Activated naive CD4-positive, alpha-beta T cell treated with anti-CD3 and anti-CD28 coated beads, Interleukin-2, amount 50 U/mL, for 24 hours (primary cell): ENCODE measurements around the gene GLIPR1L2.
"Not testable (repeated sequence)": the region's sequence is repeated elsewhere in the genome, so short reads cannot be mapped to it uniquely, and the experiment has no call there.

Source experiments
- H3K27ac Mint-ChIP-seq: one replicate; pipeline ENCODE4 v1.8.0; 2021; ENCODE audit warnings: mild to moderate bottlenecking, mixed read lengths
- H3K27me3 Mint-ChIP-seq: one replicate; pipeline ENCODE4 v1.8.0; 2021; ENCODE audit warnings: mixed read lengths
- H3K36me3 Mint-ChIP-seq: one replicate; pipeline ENCODE4 v1.8.0; 2021; ENCODE audit warnings: mixed read lengths
- H3K4me1 Mint-ChIP-seq: one replicate; pipeline ENCODE4 v1.8.0; 2021; ENCODE audit warnings: mixed read lengths
- H3K4me3 Mint-ChIP-seq: one replicate; pipeline ENCODE4 v1.8.0; 2021; ENCODE audit warnings: mild to moderate bottlenecking, mixed read lengths
- H3K9me3 Mint-ChIP-seq: one replicate; pipeline ENCODE4 v1.8.0; 2021; ENCODE audit warnings: mixed read lengths

The GLIPR1L2 gene

GRCh38 chr12:75390899-75391538 lies at the start of gene GLIPR1L2:
TSS of gene GLIPR1L2 (plus strand) at chr12:75391089. CDS start at chr12:75391117, 28 bp downstream.
- Mint-ChIP-seq H3K36me3 (no peaks in the 10 kb centered on the region), H3K27ac (peak within 1 kb of the TSS; percentile 94), H3K4me1 (peaks cover 58% of the 10 kb centered on the region), H3K4me3 (peak within 1 kb of the TSS; percentile 90), H3K9me3 (no peaks in the 10 kb centered on the region), H3K27me3 (no peaks in the 10 kb centered on the region)

GRCh38 chr12:75341873-75342272 lies 49.0 kb upstream of the GLIPR1L2 start:
- H3K4me3 Mint-ChIP-seq: no peak overlapping the region
- no peaks in the 10 kb centered on the region for H3K9me3 Mint-ChIP-seq
- no peaks in the 10 kb centered on the region for H3K36me3 Mint-ChIP-seq
- H3K4me1 Mint-ChIP-seq: peaks cover 4% of the 10 kb centered on the region
- peaks cover under 1% of the 10 kb centered on the region for H3K27me3 Mint-ChIP-seq
- no peak overlapping the region for H3K27ac Mint-ChIP-seq

- no peak overlapping the region for H3K27ac Mint-ChIP-seq
- no peaks in the 10 kb centered on the region for H3K36me3 Mint-ChIP-seq
- no peaks in the 10 kb centered on the region for H3K9me3 Mint-ChIP-seq
- H3K27me3 Mint-ChIP-seq: peaks cover 1% of the 10 kb centered on the region
- H3K4me3 Mint-ChIP-seq: no peak overlapping the region
- peaks cover 4% of the 10 kb centered on the region for H3K4me1 Mint-ChIP-seq
Measured at GRCh38 chr12:75345531-75345930, 45.4 kb upstream of the GLIPR1L2 start.

- H3K36me3 Mint-ChIP-seq, H3K27me3 Mint-ChIP-seq, H3K27ac Mint-ChIP-seq, H3K4me3 Mint-ChIP-seq, H3K9me3 Mint-ChIP-seq, H3K4me1 Mint-ChIP-seq: not testable (repeated sequence)
Measured at GRCh38 chr12:75346215-75346614, 44.7 kb upstream of the GLIPR1L2 start.

DNA sequence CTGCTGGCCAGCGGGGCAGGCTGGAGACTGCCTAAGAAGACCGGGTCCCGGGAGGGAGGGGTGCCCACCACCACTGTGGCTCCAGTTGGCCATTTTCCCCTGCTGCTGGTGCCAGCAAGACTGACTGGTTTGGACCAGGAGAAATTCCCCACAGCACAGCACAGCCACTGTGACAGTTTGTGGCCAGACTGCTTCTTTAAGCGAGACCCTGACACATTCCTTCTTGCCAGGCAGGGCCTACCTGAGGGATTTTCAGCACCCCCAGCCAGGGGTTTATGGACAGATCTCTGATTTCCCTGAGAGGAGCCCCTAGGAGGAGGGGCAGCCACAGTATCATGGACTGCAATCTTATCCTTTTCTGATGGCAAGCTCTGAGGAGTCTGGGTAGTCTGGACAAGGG lies 40.9 kb upstream of the GLIPR1L2 start:
- Mint-ChIP-seq H3K27ac (no peak overlapping the region), H3K9me3 (peaks cover 6% of the 10 kb centered on the region), H3K36me3 (peaks cover 10% of the 10 kb centered on the region), H3K4me3 (no peak overlapping the region), H3K27me3 (peaks cover 1% of the 10 kb centered on the region), H3K4me1 (peaks cover 4% of the 10 kb centered on the region)

- Mint-ChIP-seq H3K27ac (no peak overlapping the region), H3K9me3 (peaks cover 6% of the 10 kb centered on the region), H3K4me3 (no peak overlapping the region), H3K4me1 (peaks cover 4% of the 10 kb centered on the region), H3K36me3 (peaks cover 10% of the 10 kb centered on the region), H3K27me3 (peaks cover 1% of the 10 kb centered on the region)
Measured at GRCh38 chr12:75350413-75350812, 40.5 kb upstream of the GLIPR1L2 start.

DNA sequence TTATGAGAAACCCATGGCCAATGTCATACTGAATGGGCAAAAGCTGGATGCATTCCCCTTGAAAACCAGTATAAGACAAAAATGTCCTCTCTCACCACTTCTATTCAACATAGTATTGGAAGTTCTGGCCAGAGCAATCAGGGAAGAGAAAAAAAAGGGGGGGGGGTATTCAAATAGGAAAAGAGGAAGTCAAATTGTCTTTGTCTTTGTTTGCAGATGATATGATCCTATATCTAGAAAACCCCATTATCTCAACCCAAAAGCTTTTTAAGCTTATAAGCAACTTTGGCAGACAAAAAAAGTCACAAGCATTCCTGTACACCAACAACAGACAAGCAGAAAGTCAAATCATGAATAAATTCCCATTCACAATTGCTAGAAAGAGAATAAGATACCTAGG lies 36.9 kb upstream of the GLIPR1L2 start:
- no peak overlapping the region for H3K4me3 Mint-ChIP-seq
- no peaks in the 10 kb centered on the region for H3K27me3 Mint-ChIP-seq
- peaks cover 6% of the 10 kb centered on the region for H3K9me3 Mint-ChIP-seq
- no peak overlapping the region for H3K27ac Mint-ChIP-seq
- H3K4me1 Mint-ChIP-seq: no peaks in the 10 kb centered on the region
- peaks cover 10% of the 10 kb centered on the region for H3K36me3 Mint-ChIP-seq

GRCh38 chr12:75360920-75361319 lies 30.0 kb upstream of the GLIPR1L2 start:
- no peak overlapping the region for H3K4me3 Mint-ChIP-seq
- H3K9me3 Mint-ChIP-seq: no peaks in the 10 kb centered on the region
- no peaks in the 10 kb centered on the region for H3K27me3 Mint-ChIP-seq
- H3K36me3 Mint-ChIP-seq: no peaks in the 10 kb centered on the region
- peaks cover 4% of the 10 kb centered on the region for H3K4me1 Mint-ChIP-seq
- H3K27ac Mint-ChIP-seq: no peak overlapping the region

- Mint-ChIP-seq H3K36me3 (no peaks in the 10 kb centered on the region), H3K27ac (no peak overlapping the region), H3K4me1 (peaks cover 4% of the 10 kb centered on the region), H3K27me3 (no peaks in the 10 kb centered on the region), H3K4me3 (no peak overlapping the region), H3K9me3 (no peaks in the 10 kb centered on the region)
Measured at GRCh38 chr12:75361408-75361807, 29.5 kb upstream of the GLIPR1L2 start.

DNA sequence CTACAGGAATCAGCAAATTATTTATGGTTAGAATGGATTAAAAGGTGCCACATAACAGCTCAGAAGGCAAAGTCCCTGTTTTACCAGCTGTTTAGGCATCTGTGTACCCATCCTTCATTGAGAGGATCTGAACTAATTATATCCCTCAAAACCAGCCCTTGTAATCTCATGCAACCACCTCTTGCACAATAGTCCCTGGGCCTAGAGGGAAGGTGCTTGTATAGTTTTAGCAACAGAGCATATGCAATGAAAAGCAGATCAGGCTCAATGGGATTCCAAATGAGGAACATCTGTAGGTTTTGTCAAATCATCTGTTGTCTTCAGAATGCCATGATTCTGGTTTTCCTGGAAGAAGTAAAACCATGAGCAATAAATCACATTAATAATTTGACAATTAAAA lies 26.0 kb upstream of the GLIPR1L2 start:
- Mint-ChIP-seq H3K27me3 (no peaks in the 10 kb centered on the region), H3K36me3 (no peaks in the 10 kb centered on the region), H3K9me3 (no peaks in the 10 kb centered on the region), H3K27ac (no peak overlapping the region), H3K4me1 (peaks cover 4% of the 10 kb centered on the region), H3K4me3 (no peak overlapping the region)

GRCh38 chr12:75366629-75367028 lies 24.3 kb upstream of the GLIPR1L2 start:
- H3K36me3 Mint-ChIP-seq: no peaks in the 10 kb centered on the region
- no peak overlapping the region for H3K4me3 Mint-ChIP-seq
- no peaks in the 10 kb centered on the region for H3K4me1 Mint-ChIP-seq
- no peaks in the 10 kb centered on the region for H3K27me3 Mint-ChIP-seq
- H3K27ac Mint-ChIP-seq: no peak overlapping the region
- H3K9me3 Mint-ChIP-seq: no peaks in the 10 kb centered on the region

DNA sequence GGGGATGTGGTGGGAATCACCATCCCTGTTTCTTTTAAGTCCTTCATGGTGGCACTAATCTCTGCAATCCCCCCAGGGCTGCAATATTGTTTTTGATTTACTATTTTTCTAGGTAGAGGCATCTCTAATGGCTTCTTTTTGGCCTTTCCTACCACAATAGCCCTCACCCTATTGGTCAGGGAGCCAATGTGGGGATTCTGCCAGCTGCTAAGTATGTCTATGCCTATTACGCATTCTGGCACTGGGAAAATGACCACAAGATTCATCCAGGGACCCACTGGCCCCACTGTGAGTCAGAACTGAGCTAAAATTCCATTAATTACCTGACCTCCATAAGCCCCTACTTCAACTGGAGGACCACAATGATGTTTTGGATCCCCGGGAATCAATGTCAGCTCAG lies 15.9 kb upstream of the GLIPR1L2 start:
- Mint-ChIP-seq H3K4me1 (no peaks in the 10 kb centered on the region), H3K36me3 (no peaks in the 10 kb centered on the region)

GRCh38 chr12:75378354-75378753 lies 12.5 kb upstream of the GLIPR1L2 start:
- H3K27ac Mint-ChIP-seq: no peak overlapping the region
- H3K36me3 Mint-ChIP-seq: no peaks in the 10 kb centered on the region
- H3K4me1 Mint-ChIP-seq: no peaks in the 10 kb centered on the region
- no peaks in the 10 kb centered on the region for H3K9me3 Mint-ChIP-seq
- no peaks in the 10 kb centered on the region for H3K27me3 Mint-ChIP-seq
- H3K4me3 Mint-ChIP-seq: no peak overlapping the region

More for the DNA sequence above, 15.9 kb upstream of the GLIPR1L2 start:
- H3K4me3 Mint-ChIP-seq: no peak overlapping the region
- H3K27ac Mint-ChIP-seq: no peak overlapping the region
- H3K9me3 Mint-ChIP-seq: no peaks in the 10 kb centered on the region
- H3K27me3 Mint-ChIP-seq: no peaks in the 10 kb centered on the region

- H3K4me1 Mint-ChIP-seq: peaks cover 51% of the 10 kb centered on the region
- H3K27me3 Mint-ChIP-seq: no peaks in the 10 kb centered on the region
- no peaks in the 10 kb centered on the region for H3K9me3 Mint-ChIP-seq
- no peaks in the 10 kb centered on the region for H3K36me3 Mint-ChIP-seq
- H3K27ac Mint-ChIP-seq: peak overlapping the region; percentile 33
- H3K4me3 Mint-ChIP-seq: no peak overlapping the region
Measured at GRCh38 chr12:75389061-75389460, 1.8 kb upstream of the GLIPR1L2 start.

DNA sequence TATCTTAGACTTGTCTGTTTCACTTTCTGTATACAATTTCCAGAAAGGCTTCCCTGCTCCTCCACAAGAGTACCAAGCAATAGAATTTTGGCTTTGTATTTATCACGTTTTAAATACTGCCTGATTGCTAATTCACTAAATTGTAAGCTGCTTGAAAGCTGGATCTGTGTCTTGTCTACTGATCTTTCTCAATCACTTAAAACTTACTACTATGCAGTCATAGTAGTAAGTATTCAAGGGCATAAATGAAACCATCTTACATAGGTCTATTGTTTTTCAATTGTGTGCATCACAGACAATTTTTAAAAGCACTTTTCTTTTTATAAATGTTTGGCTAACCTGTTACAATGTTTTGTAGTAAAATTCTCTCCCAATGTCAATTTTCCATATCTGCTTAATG lies 1.2 kb upstream of the GLIPR1L2 start:
- H3K9me3 Mint-ChIP-seq: no peaks in the 10 kb centered on the region
- H3K4me1 Mint-ChIP-seq: peaks cover 51% of the 10 kb centered on the region
- peak overlapping the region; percentile 94 for H3K27ac Mint-ChIP-seq
- H3K36me3 Mint-ChIP-seq: no peaks in the 10 kb centered on the region
- H3K4me3 Mint-ChIP-seq: peak overlapping the region; percentile 90
- no peaks in the 10 kb centered on the region for H3K27me3 Mint-ChIP-seq

DNA sequence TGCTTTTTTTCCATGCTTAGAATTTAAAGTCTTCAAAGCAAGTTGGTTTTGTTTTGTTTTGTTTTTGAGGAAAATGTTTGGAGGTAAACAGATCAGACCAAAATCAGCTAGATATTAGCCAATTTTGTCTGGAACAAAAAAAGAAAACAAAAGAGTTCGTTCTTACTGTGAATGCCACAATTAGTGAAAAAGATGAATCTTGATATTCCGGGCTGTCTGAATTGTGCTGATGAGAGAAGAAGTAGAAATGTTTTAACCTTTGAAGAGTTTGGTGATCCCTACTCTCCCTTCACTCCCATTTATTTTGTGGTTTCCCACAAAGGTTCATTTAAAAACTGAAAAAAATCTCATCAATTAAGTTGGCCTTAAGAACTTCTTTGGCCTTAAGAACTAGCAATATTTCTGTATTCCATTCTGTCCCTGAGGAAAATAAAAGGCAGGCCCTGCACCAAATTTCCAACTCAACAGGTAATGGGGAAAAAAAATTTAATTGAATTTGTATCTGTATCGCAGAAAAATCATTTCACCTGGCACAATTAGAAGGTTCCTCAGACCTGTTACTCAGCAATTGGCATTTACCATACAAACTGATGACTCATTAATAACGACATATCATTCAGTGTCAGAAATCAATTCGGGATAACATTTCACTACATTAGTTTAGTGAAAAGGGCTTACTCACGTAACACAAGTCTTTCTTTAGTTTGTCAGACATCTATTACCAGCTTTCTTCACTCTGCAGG lies 562 bp upstream of the GLIPR1L2 start:
- no peaks in the 10 kb centered on the region for H3K9me3 Mint-ChIP-seq
- peaks cover 51% of the 10 kb centered on the region for H3K4me1 Mint-ChIP-seq
- peak overlapping the region; percentile 90 for H3K4me3 Mint-ChIP-seq
- H3K27me3 Mint-ChIP-seq: no peaks in the 10 kb centered on the region
- H3K36me3 Mint-ChIP-seq: no peaks in the 10 kb centered on the region
- peak overlapping the region; percentile 94 for H3K27ac Mint-ChIP-seq
